ENCODE data around the gene KCTD11. TPM values are rescaled to one million over a fixed set of nuclear protein-coding genes. Genes with fewer than 3 reads are reported as not detected.

The KCTD11 gene
- polyA plus RNA-seq, 6 donors from 2014 or later = 3.3 to 13.2 (median 8.3) TPM

DNA sequence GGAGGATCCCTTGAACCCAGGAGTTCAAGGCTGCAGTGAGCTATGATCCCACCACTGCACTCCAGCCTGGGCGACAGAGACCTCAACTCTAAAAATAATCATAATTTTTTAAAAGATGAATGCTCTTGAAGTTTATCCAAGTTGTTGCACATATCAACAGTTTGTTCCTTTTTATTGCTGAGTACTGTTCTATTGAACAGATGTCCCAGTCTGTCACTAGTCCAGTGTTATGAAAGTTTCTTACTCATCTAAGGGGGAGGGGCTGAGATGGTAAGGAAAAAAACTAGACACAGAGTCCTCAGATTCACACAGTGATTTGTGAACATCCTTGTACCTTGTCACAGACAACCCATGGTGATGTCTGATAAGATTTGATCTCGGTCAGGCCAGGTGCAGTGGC lies 11.8 kb upstream of the KCTD11 start:
- H3K27me3 Mint-ChIP-seq = no peaks in the 10 kb centered on the region
- DNase-seq (no peak), ATAC-seq (ENCODE audit: low read depth in 2 of 2) (no peak)
- peak overlapping the region in 1 of 6 donors; percentile 7 for H3K27ac Mint-ChIP-seq
- H3K4me1 Mint-ChIP-seq = peaks cover 39 to 44% (median 40%) of the 10 kb centered on the region in 3 donors
- peaks cover 0 to 23% of the 10 kb centered on the region in 2 donors for H3K36me3 Mint-ChIP-seq
- H3K4me3 Mint-ChIP-seq = peak overlapping the region in 2 of 8 donors; percentile 33 to 55
- H3K9me3 Mint-ChIP-seq = no peaks in the 10 kb centered on the region

DNA sequence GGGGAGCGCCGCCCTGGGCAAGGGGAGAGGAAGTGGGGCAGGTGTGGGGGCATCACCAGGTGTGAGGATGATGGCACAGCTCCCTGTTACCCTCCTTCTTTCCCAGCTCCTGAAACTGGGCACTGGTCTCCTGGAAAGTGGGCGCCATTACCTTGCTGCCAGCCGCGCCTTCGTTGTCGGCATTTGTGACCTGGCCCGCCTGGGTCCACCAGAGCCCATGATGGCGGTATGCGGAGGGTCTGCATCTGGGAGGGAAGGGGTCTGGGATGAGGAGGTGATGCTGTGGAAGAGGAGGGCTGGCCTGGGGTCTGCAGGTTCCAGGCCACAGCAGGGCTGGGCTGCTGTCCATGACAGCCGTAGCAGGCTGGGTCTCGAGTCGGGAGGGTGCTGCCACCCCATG lies 10.1 kb upstream of the KCTD11 start:
- Mint-ChIP-seq H3K27ac (peak overlapping the region in 1 of 6 donors; percentile 86), H3K36me3 (peaks cover 0 to 23% of the 10 kb centered on the region in 2 donors), H3K4me1 (peaks cover 26 to 30% (median 30%) of the 10 kb centered on the region in 3 donors), H3K4me3 (peak overlapping the region in 1 of 8 donors; percentile 24), H3K27me3 (no peaks in the 10 kb centered on the region), H3K9me3 (no peaks in the 10 kb centered on the region)
- ATAC-seq (ENCODE audit: low read depth in 2 of 2) = no peak
- no peak for DNase-seq

DNA sequence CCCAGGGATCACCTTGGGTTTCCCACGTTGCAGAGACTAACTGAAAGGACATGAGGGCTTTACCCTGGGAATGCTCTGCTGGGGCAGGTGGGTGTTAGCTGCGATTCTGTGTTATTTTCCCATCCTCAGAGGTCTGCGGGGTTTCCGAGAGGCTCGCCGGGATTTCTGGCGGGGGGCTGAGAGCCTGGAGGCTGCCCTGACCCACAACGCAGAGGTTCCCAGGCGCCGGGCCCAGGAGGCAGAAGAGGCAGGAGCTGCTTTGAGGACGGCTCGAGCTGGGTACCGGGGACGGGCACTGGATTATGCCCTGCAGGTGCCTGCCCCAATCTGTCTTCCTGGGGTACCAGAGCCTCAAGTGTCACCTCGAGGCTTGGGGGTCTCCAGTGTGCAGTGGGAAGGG lies 8.7 kb upstream of the KCTD11 start:
- H3K36me3 Mint-ChIP-seq = peaks cover 0 to 23% of the 10 kb centered on the region in 2 donors
- ATAC-seq (ENCODE audit: low read depth in 2 of 2) = no peak
- H3K9me3 Mint-ChIP-seq = no peaks in the 10 kb centered on the region
- no peak overlapping the region for H3K4me3 Mint-ChIP-seq
- H3K4me1 Mint-ChIP-seq = peaks cover 17 to 19% (median 18%) of the 10 kb centered on the region in 3 donors
- no peaks in the 10 kb centered on the region for H3K27me3 Mint-ChIP-seq
- no peak overlapping the region for H3K27ac Mint-ChIP-seq
- DNase-seq = no peak

DNA sequence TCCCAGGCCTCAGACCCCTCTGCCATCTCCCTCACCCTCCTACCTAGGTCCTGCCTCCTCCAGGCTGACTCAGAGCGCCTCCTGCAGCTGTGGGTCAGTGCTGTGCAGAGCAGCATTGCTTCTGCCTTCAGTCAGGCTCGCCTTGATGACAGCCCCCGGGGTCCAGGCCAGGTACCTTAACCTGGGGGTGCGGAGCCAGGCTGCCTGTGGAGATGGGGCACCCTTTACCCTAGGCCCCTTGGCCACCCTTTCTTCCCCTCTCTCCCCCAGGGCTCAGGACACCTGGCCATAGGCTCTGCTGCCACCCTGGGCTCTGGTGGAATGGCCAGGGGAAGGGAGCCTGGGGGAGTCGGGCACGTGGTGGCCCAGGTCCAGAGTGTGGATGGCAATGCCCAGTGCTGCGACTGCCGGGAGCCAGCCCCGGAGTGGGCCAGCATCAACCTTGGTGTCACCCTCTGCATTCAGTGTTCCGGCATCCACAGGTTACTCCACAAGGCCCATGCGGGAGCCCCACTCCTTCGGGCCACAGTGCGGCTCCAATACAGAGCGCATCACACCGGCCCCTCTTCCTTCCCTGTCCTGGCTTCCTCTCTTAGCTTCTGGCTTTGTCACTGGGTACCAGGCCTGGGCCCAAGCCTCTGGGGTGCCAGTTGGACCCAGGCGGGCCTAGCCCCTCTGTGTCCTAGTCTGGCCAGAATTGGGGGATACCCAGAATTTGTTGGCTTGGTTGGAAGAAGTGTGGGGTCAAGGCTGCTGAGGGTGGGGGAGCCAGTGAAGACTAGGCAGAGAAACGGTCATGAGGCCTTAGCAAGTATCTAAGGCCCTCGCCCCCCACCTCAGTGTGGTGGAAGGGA lies 5.0 kb upstream of the KCTD11 start:
- ATAC-seq (ENCODE audit: low read depth in 2 of 2) (no peak), DNase-seq (no peak)
- H3K4me1 Mint-ChIP-seq = peaks cover 14 to 34% (median 23%) of the 10 kb centered on the region in 3 donors
- H3K27me3 Mint-ChIP-seq = no peaks in the 10 kb centered on the region
- H3K4me3 Mint-ChIP-seq = no peak overlapping the region
- peak overlapping the region in 3 of 6 donors; percentile 18 to 57 (median 29) for H3K27ac Mint-ChIP-seq
- peaks cover 0 to 7% of the 10 kb centered on the region in 2 donors for H3K36me3 Mint-ChIP-seq
- H3K9me3 Mint-ChIP-seq = no peaks in the 10 kb centered on the region

DNA sequence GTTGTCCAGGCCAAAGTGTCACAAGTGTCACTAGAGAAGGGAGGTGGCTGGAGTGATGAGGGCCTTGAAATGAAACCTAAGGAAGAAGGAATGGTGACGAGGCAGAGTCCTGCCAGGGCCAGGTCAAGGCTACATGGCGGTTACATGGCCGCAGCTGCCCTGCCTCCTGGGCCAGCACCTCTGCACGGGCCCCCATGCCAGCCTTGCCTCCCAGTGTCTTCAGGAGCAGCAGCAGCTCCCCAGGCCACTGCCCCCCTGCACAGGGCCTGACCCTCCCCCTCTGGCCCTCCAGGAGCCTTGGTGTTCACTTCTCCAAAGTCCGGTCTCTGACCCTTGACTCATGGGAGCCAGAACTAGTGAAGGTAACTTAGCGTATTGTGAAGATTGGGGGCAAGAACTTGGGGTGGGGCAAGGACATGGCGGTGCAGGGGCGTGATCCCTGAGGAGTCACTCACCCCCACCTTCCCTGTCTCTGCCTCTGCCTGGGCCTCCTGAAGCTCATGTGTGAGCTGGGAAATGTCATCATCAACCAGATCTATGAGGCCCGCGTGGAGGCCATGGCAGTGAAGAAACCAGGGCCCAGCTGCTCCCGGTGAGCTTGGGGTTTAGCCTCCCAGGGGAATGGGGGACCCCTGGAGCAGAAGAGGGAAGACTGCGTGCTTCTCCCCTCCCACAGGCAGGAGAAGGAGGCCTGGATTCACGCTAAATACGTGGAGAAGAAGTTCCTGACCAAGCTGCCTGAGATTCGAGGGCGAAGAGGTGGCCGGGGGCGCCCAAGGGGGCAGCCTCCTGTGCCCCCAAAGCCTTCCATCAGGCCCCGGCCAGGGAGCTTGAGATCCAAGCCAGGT lies 4.1 kb upstream of the KCTD11 start:
- no peaks in the 10 kb centered on the region for H3K27me3 Mint-ChIP-seq
- DNase-seq = no peak
- no peak for ATAC-seq (ENCODE audit: low read depth in 2 of 2)
- H3K4me1 Mint-ChIP-seq = peaks cover 20 to 41% (median 29%) of the 10 kb centered on the region in 3 donors
- peaks cover 0 to 7% of the 10 kb centered on the region in 2 donors for H3K36me3 Mint-ChIP-seq
- H3K27ac Mint-ChIP-seq = peak overlapping the region in 1 of 6 donors; percentile 57
- H3K4me3 Mint-ChIP-seq = no peak overlapping the region
- H3K9me3 Mint-ChIP-seq = no peaks in the 10 kb centered on the region

DNA sequence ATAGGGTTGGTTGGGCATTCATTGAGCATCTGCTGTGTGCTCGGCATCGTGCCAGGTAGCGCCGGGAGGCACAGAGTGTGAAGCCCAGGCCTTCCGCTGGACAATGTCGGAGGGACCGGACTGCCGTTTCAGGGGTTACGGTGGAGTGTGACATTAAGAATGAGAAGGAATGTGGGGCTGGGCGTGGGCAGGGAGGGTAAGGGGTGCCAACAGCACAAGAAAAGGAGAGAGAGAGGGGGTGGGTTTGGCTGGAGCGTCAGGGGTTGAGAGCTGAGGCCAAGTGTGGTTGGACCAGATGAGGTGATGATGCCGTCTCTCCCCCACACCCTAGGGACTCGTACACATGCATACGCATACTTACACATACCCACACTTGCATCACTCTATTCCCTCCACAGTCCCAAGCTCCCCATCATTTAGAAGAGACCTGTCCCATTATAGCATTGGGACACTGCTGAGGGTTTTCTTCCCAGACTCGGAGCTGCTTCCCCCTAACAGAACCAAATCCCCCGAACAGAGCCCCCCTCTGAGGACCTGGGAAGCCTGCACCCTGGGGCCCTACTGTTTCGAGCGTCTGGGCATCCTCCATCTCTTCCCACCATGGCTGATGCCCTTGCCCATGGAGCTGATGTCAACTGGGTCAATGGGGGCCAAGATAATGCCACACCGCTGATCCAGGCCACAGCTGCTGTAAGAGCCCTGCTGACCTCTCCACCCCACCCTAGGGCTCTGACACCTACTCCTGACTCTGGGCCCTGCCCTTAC lies 3.3 kb upstream of the KCTD11 start:
- Mint-ChIP-seq H3K27me3 (no peaks in the 10 kb centered on the region), H3K4me1 (peaks cover 22 to 45% (median 35%) of the 10 kb centered on the region in 3 donors), H3K36me3 (peaks cover 0 to 7% of the 10 kb centered on the region in 2 donors), H3K9me3 (no peaks in the 10 kb centered on the region), H3K4me3 (peak overlapping the region in 2 of 8 donors; percentile 30 to 91), H3K27ac (peak overlapping the region in 2 of 6 donors; percentile 28 to 64)
- no peak for ATAC-seq (ENCODE audit: low read depth in 2 of 2)
- DNase-seq = no peak

DNA sequence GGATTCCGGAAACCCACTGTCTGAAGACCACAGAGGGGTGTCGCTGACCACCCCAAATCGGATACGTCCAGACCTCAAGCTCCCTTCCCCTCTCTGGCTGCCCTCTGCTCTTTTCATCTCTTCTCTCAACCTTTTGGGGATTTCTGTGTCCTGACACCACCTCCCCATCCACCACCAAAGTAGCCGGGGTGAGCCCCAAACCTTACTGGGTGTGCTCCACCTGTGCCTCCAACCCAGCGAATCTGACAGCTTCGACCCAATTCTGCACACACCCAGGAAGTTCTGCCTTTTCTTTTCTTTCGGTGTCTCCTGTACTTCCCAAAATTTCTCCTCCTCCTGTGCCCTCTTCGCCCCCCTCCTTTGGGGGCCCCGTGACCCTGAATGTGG lies 534 bp downstream of the KCTD11 start:
- Mint-ChIP-seq H3K9me3 (no peaks in the 10 kb centered on the region), H3K36me3 (no peaks in the 10 kb centered on the region), H3K27me3 (no peaks in the 10 kb centered on the region), H3K4me1 (peaks cover 36 to 53% (median 43%) of the 10 kb centered on the region in 3 donors), H3K4me3 (peak overlapping the region; percentile 86 to 94 (median 92)), H3K27ac (peak overlapping the region in 5 of 6 donors; percentile 80 to 97 (median 90))
- no peak for DNase-seq
- no peak for ATAC-seq (ENCODE audit: low read depth in 2 of 2)

DNA sequence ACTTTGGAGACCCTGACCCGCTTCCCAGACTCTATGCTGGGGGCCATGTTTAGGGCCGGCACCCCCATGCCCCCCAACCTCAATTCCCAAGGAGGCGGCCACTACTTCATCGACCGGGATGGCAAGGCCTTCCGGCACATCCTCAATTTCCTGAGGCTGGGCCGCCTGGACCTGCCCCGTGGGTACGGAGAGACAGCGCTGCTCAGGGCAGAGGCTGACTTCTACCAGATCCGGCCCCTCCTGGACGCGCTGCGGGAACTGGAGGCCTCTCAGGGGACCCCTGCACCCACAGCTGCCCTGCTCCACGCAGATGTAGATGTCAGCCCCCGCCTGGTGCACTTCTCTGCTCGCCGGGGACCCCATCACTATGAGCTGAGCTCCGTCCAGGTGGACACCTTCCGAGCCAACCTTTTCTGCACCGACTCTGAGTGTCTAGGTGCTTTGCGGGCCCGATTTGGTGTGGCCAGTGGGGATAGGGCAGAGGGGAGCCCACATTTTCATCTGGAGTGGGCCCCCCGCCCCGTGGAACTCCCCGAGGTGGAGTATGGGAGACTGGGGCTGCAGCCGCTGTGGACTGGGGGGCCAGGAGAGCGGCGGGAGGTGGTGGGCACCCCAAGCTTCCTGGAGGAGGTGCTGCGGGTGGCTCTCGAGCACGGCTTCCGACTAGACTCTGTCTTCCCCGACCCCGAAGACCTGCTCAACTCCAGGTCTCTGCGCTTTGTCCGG lies 1.1 kb downstream of the KCTD11 start:
- DNase-seq = no peak
- no peaks in the 10 kb centered on the region for H3K36me3 Mint-ChIP-seq

DNA sequence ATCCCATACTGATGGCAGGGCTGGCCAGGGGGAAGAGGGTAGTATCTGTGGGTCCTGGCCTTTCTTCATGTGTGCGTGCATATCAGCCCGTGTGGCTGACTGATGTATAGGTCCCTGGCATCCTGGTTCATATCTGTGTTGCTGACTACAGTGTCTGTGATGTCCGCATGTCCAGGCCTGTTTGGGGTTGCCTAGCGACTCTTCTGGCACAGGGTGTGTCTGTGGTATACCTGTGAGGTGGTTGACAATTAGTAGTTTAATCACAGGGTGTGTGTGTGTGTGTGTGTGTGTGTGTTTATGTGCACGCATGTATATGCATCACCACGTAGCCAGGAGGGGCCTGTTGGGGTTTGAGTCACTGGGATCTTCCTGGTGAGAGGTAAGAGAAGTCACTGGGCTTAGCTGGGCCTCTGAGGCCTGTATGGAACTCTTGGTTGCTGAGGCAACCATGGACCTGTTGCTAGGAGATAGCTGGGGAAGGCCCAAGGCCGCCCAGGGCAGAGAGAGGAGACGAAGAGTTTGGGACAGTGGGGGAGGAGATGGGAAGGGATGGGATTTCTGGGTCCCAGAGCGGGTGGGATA lies 2.4 kb downstream of the KCTD11 start:
- Mint-ChIP-seq H3K9me3 (no peaks in the 10 kb centered on the region), H3K27me3 (peaks cover 0 to 3% (median 3%) of the 10 kb centered on the region in 3 donors), H3K27ac (peak overlapping the region in 2 of 6 donors; percentile 79 to 87), H3K4me1 (peaks cover 36 to 47% (median 39%) of the 10 kb centered on the region in 3 donors), H3K36me3 (no peaks in the 10 kb centered on the region), H3K4me3 (peak overlapping the region in 2 of 8 donors; percentile 54 to 91)
- no peak for ATAC-seq (ENCODE audit: low read depth in 2 of 2)
- no peak for DNase-seq

More for the DNA sequence above, 1.1 kb downstream of the KCTD11 start:
- Mint-ChIP-seq H3K27me3 (no peaks in the 10 kb centered on the region), H3K27ac (peak overlapping the region in 5 of 6 donors; percentile 80 to 97 (median 90)), H3K4me1 (peaks cover 36 to 53% (median 43%) of the 10 kb centered on the region in 3 donors), H3K4me3 (peak overlapping the region; percentile 86 to 94 (median 92)), H3K9me3 (no peaks in the 10 kb centered on the region)
- ATAC-seq (ENCODE audit: low read depth in 2 of 2) = no peak

DNA sequence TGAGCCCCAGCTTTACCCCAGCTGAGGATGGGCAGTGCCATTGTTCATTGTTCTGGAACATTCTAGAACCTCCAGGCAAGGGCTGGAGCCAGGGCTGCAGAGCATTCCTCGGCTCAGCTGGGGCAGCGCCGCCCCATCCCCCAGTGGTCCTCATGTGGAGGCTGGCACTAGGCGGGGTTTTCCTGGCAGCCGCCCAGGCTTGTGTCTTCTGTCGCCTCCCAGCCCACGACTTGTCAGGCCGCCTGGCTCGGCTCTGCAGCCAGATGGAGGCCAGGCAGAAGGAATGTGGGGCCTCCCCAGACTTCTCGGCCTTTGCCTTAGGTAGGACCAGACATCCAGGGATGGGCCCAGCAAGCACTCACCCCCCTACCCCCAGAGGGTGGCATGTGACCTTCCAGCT lies 3.1 kb downstream of the KCTD11 start, which contains the start of gene TMEM95:
TMEM95 (plus strand) TSS at position 104 of the 400 bp plus-strand sequence; CDS start at position 153, 49 bp downstream.
- Mint-ChIP-seq H3K27me3 (peaks cover 0 to 8% (median 3%) of the 10 kb centered on the region in 3 donors), H3K36me3 (no peaks in the 10 kb centered on the region), H3K27ac (peak within 1 kb of the TSS in 4 of 6 donors; percentile 56 to 87 (median 80)), H3K4me1 (peaks cover 33 to 40% (median 36%) of the 10 kb centered on the region in 3 donors), H3K9me3 (no peaks in the 10 kb centered on the region), H3K4me3 (peak within 1 kb of the TSS in 6 of 8 donors; percentile 32 to 94 (median 79))
- ATAC-seq (ENCODE audit: low read depth in 2 of 2) = no peak
- DNase-seq = no peak

DNA sequence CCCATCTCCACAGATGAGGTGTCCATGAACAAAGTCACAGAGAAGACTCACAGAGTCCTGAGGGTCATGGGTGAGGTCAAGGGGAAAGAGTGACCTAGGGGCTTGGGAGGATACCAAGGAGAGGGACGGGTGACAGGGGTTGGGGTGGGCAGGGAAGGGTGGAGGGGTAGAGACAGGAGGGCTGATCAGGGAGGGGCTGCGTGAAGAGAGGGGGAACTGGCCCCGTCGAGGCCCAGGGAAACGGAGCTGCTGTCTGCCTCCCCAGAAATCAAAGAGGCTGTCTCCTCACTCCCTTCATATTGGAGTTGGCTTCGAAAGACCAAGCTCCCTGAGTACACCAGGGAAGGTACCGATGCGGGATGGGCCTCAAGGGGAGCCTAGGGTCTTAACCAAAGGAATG lies 3.6 kb downstream of the KCTD11 start:
- H3K4me3 Mint-ChIP-seq = peak overlapping the region in 1 of 8 donors; percentile 61
- DNase-seq (no peak), ATAC-seq (ENCODE audit: low read depth in 2 of 2) (no peak)
- H3K9me3 Mint-ChIP-seq = no peaks in the 10 kb centered on the region
- H3K4me1 Mint-ChIP-seq = peaks cover 32 to 36% (median 32%) of the 10 kb centered on the region in 3 donors
- peaks cover 0 to 8% (median 3%) of the 10 kb centered on the region in 3 donors for H3K27me3 Mint-ChIP-seq
- peak overlapping the region in 2 of 6 donors; percentile 26 to 56 for H3K27ac Mint-ChIP-seq
- H3K36me3 Mint-ChIP-seq = no peaks in the 10 kb centered on the region
